ENCODE measurements around the gene GZMH.

GZMH gene

GRCh38 chr14:24631749-24632335, 22.4 kb upstream of the GZMH start:
- TF ChIP-seq CTCF (IDR thresholded peaks at IDR 0.05) = no peak

GRCh38 chr14:24630872-24631477, 21.5 kb upstream of the GZMH start:
- TF ChIP-seq CTCF (IDR thresholded peaks at IDR 0.05) = no peak

GRCh38 chr14:24630087-24630871, 20.8 kb upstream of the GZMH start:
- no peak for TF ChIP-seq CTCF (IDR thresholded peaks at IDR 0.05)

- no peak for TF ChIP-seq CTCF (IDR thresholded peaks at IDR 0.05)
These were observed 20.0 kb upstream of the GZMH start for GRCh38 chr14:24629521-24629920.

- no peak for TF ChIP-seq CTCF (IDR thresholded peaks at IDR 0.05)
These were observed 4.3 kb upstream of the GZMH start for GRCh38 chr14:24613747-24614146.

GRCh38 chr14:24613241-24613640, 3.8 kb upstream of the GZMH start:
- no peak for TF ChIP-seq CTCF (IDR thresholded peaks at IDR 0.05)

GRCh38 chr14:24612196-24612595, 2.7 kb upstream of the GZMH start:
- TF ChIP-seq CTCF (IDR thresholded peaks at IDR 0.05) = no peak
